ENCODE measurements around the gene XXYLT1.

XXYLT1 gene

DNA sequence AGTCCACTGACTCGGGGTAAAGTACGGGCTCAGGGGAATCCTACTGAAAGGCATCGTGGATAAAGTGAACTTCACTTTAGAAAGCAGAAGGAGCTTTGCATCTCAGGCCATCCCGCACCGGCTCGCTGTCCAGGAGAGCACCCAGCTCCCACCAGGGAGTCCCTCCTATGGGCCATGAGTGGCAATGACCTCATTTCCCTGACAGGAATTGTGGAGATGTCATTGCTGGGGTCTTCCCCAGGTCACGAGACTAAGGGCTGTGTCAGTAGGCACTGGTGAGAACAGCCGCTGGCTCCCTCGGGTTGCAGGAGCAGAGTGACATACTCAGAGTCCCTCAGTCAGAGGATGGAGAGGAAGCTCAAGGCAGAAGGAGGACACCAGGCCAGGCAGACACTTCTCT lies 97.3 kb downstream of the XXYLT1 start:
- no peak for DNase-seq (ENCODE audit: low read depth, low spot score)
- no peak overlapping the region for H3K4me3 ChIP-seq (ENCODE audit: low read depth, low read length)
- POLR2A ChIA-PET: no interaction called here
- CTCF ChIA-PET: interaction anchor here (1.0 to 1.9 kb wide), 4 partner anchors 9 to 67 kb away, joined by 3 to 6 read pairs (median 4); no protein-coding TSS in a partner anchor
- TF ChIP-seq CTCF (IDR thresholded peaks at IDR 0.05; ENCODE audit: insufficient read depth, low read length, missing control alignments): no peak

GRCh38 chr3:195172896-195173295 lies 98.1 kb downstream of the XXYLT1 start:
- no peak overlapping the region for H3K4me3 ChIP-seq (ENCODE audit: low read depth, low read length)
- ChIA-PET CTCF (interaction anchor here (1.0 to 1.9 kb wide), 4 partner anchors 10 to 98 kb away, joined by 3 to 6 read pairs (median 3); partner anchors contain the start of gene XXYLT1), POLR2A (no interaction called here)
- TF ChIP-seq CTCF (IDR thresholded peaks at IDR 0.05; ENCODE audit: insufficient read depth, low read length, missing control alignments): no peak
- DNase-seq (ENCODE audit: low read depth, low spot score): no peak

- ChIA-PET POLR2A (no interaction called here), CTCF (interaction anchor here (1.0 to 1.9 kb wide), 2 partner anchors 10 to 99 kb away, joined by 3 to 6 read pairs; partner anchors contain the start of gene XXYLT1)
- TF ChIP-seq CTCF (IDR thresholded peaks at IDR 0.05; ENCODE audit: insufficient read depth, low read length, missing control alignments): no peak
- DNase-seq (ENCODE audit: low read depth, low spot score): no peak
- no peak overlapping the region for H3K4me3 ChIP-seq (ENCODE audit: low read depth, low read length)
Observed at GRCh38 chr3:195172039-195172684, 98.8 kb downstream of the XXYLT1 start.

GRCh38 chr3:195171093-195171873 lies 99.7 kb downstream of the XXYLT1 start:
- no peak overlapping the region for H3K4me3 ChIP-seq (ENCODE audit: low read depth, low read length)
- ChIA-PET POLR2A (interaction anchor here (1.4 kb wide), 1 partner anchor 12 kb away, joined by 3 read pairs; no protein-coding TSS in a partner anchor), CTCF (interaction anchor here (0.6 kb wide), 1 partner anchor 372 kb away, joined by 3 read pairs; the partner anchor contains the start of gene PPP1R2)
- DNase-seq (ENCODE audit: low read depth, low spot score): no peak
- TF ChIP-seq CTCF (IDR thresholded peaks at IDR 0.05; ENCODE audit: insufficient read depth, low read length, missing control alignments): no peak

DNA sequence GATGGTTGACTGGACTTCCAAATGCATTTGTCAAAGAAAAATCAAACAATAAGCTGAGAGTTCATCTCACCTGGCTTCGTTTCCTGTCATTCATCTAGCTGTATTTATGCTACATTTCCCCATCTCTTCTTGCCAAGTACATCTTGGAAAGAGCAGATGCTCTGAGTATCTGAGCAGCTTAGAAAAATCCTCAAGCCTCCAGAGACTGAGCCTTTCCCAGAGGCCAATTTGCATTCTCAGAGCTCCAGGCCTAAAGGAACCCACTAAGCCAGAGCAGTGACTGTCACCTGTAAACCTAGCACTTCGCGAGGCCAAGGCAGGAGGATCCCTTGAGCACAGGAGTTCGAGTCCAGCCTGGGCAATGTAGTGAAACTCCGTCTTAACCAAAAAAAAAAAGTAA lies 100.5 kb downstream of the XXYLT1 start:
- no peak for DNase-seq (ENCODE audit: low read depth, low spot score)
- POLR2A ChIA-PET: interaction anchor here (1.4 kb wide), 1 partner anchor 13 kb away, joined by 3 read pairs; no protein-coding TSS in a partner anchor
- no peak for TF ChIP-seq CTCF (IDR thresholded peaks at IDR 0.05; ENCODE audit: insufficient read depth, low read length, missing control alignments)
- no peak overlapping the region for H3K4me3 ChIP-seq (ENCODE audit: low read depth, low read length)
- CTCF ChIA-PET: interaction anchor here (0.6 kb wide), 1 partner anchor 373 kb away, joined by 3 read pairs; the partner anchor contains the start of gene PPP1R2

Data from AG04449 (cell line).